Vagina (tissue), 2 donors: ENCODE measurements around the gene ACSF3. TPM values are rescaled to one million over a fixed set of nuclear protein-coding genes. Genes with fewer than 3 reads are reported as not detected.

ENCODE experiments used
- DNase-seq, 2 donors: peaks; one replicate each; pipeline ENCODE4 v3.0.0-alpha.2; 2017; ENCODE audit errors: extremely low spot score in 2 of 2
- H3K27ac ChIP-seq: fragments of 200-600 bp; sonication (generic); one replicate; pipeline ENCODE4 v1.5.1; 2019
- H3K27me3 ChIP-seq: fragments of 200-600 bp; sonication (generic); one replicate; pipeline ENCODE4 v1.5.1; 2019
- H3K36me3 ChIP-seq, 2 donors: fragments of 200-600 bp; sonication (generic); one replicate each; pipeline ENCODE4 v1.5.1; 2017 to 2019
- H3K4me1 ChIP-seq: fragments of 200-600 bp; sonication (generic); one replicate; pipeline ENCODE4 v1.5.1; 2019
- H3K4me3 ChIP-seq, 2 donors: fragments of 200-600 bp; sonication (generic); 1 replicate in 1 of 2; 2 replicates in 1 of 2; pipeline ENCODE4 v1.5.1; 2016 to 2019
- H3K9me3 ChIP-seq: fragments of 200-600 bp; sonication (generic); one replicate; pipeline ENCODE4 v1.5.1; 2019
- POLR2A ChIP-seq, 2 donors: fragments of 450-650 bp; IDR thresholded peaks; one replicate each; pipeline ENCODE4 v1.6.1; 2017; ENCODE audit warnings: antibody characterized with exemption in 2 of 2, mild to moderate bottlenecking in 2 of 2, moderate library complexity in 2 of 2
- POLR2AphosphoS5 ChIP-seq, 2 donors: sonication (generic); formaldehyde crosslinking; IDR thresholded peaks; one replicate each; pipeline ENCODE4 v1.9.0; 2017; ENCODE audit warnings: antibody characterized with exemption in 2 of 2, mild to moderate bottlenecking in 2 of 2, low read depth in 1 of 2; ENCODE audit not compliant: insufficient read depth in 1 of 2
- intact Hi-C: fragments of 100-400 bp; cut with DNase I; formaldehyde crosslinking; loops from one replicate; pipeline ENCODE4 v1.15.1; 2023
- total RNA-seq: library from RNA; depleted of rRNA; stranded (reverse); fragments of >200 nt; gene quantifications from one replicate; pipeline ENCODE4 v1.2.3, GENCODE V29; 2016
- TF ChIP-seq, protein P1 (sequence below), 3 experiments: fragments of 450-650 bp in 2 of 3; fragments of 200-600 bp in 1 of 3; sonication (generic) in 1 of 3; IDR thresholded peaks; one replicate each; pipeline ENCODE4 v1.5.1; 2017 to 2019; ENCODE audit warnings: antibody characterized with exemption in 3 of 3, mild to moderate bottlenecking in 2 of 3, moderate library complexity in 2 of 3

Gene ACSF3
- total RNA-seq, 1 donor from 2014 or later = 23.3 TPM

- DNase-seq = no peak
- Histone ChIP-seq H3K36me3 (no peaks in the 10 kb centered on the region), H3K4me3 (peak overlapping the region in 1 of 2 donors; percentile 35), H3K4me1 (peaks cover 10% of the 10 kb centered on the region), H3K27me3 (no peaks in the 10 kb centered on the region), H3K27ac (no peak overlapping the region), H3K9me3 (no peaks in the 10 kb centered on the region)
- TF ChIP-seq, protein P1, sequence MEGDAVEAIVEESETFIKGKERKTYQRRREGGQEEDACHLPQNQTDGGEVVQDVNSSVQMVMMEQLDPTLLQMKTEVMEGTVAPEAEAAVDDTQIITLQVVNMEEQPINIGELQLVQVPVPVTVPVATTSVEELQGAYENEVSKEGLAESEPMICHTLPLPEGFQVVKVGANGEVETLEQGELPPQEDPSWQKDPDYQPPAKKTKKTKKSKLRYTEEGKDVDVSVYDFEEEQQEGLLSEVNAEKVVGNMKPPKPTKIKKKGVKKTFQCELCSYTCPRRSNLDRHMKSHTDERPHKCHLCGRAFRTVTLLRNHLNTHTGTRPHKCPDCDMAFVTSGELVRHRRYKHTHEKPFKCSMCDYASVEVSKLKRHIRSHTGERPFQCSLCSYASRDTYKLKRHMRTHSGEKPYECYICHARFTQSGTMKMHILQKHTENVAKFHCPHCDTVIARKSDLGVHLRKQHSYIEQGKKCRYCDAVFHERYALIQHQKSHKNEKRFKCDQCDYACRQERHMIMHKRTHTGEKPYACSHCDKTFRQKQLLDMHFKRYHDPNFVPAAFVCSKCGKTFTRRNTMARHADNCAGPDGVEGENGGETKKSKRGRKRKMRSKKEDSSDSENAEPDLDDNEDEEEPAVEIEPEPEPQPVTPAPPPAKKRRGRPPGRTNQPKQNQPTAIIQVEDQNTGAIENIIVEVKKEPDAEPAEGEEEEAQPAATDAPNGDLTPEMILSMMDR (IDR thresholded peaks at IDR 0.05) = no peak
- TF ChIP-seq POLR2A (IDR thresholded peaks at IDR 0.05) = no peak
- TF ChIP-seq POLR2AphosphoS5 (IDR thresholded peaks at IDR 0.05; ENCODE audit: insufficient read depth in 1 of 2, low read depth in 1 of 2) = no peak
- intact Hi-C loops = no loop called here
Observed at GRCh38 chr16:89052191-89052889, 41.3 kb upstream of the ACSF3 start.

GRCh38 chr16:89052890-89053724, 40.5 kb upstream of the ACSF3 start:
- intact Hi-C loops = no loop called here
- no peak for TF ChIP-seq POLR2A (IDR thresholded peaks at IDR 0.05)
- no peak for TF ChIP-seq POLR2AphosphoS5 (IDR thresholded peaks at IDR 0.05; ENCODE audit: insufficient read depth in 1 of 2, low read depth in 1 of 2)
- TF ChIP-seq, protein P1 (IDR thresholded peaks at IDR 0.05) = no peak
- H3K27me3 ChIP-seq = no peaks in the 10 kb centered on the region
- H3K27ac ChIP-seq = no peak overlapping the region
- DNase-seq = no peak
- peaks cover 10% of the 10 kb centered on the region for H3K4me1 ChIP-seq
- H3K36me3 ChIP-seq = no peaks in the 10 kb centered on the region
- H3K9me3 ChIP-seq = no peaks in the 10 kb centered on the region
- peak overlapping the region in 1 of 2 donors; percentile 35 for H3K4me3 ChIP-seq

DNA sequence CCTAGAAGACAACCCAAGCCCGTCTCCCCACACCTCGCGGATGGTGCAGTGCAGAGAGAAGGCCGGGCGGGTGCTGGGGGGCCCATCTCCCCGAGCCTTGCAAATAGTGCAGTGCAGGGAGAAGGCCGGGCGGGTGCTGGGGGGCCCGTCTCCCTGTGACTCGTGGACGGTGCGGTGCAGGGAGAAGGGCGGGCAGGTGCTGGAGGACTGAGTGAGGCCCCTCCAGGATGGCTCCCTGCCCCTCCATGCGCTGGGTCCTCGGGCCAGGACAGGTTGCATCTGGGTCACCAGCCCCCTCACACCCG, 40.0 kb upstream of the ACSF3 start:
- no peaks in the 10 kb centered on the region for H3K9me3 ChIP-seq
- H3K27ac ChIP-seq = no peak overlapping the region
- DNase-seq = no peak
- H3K27me3 ChIP-seq = no peaks in the 10 kb centered on the region
- H3K4me3 ChIP-seq = no peak overlapping the region
- intact Hi-C loops = no loop called here
- TF ChIP-seq, protein P1 (IDR thresholded peaks at IDR 0.05) = no peak
- no peak for TF ChIP-seq POLR2A (IDR thresholded peaks at IDR 0.05)
- no peak for TF ChIP-seq POLR2AphosphoS5 (IDR thresholded peaks at IDR 0.05; ENCODE audit: insufficient read depth in 1 of 2, low read depth in 1 of 2)
- peaks cover 10% of the 10 kb centered on the region for H3K4me1 ChIP-seq
- no peaks in the 10 kb centered on the region for H3K36me3 ChIP-seq

DNA sequence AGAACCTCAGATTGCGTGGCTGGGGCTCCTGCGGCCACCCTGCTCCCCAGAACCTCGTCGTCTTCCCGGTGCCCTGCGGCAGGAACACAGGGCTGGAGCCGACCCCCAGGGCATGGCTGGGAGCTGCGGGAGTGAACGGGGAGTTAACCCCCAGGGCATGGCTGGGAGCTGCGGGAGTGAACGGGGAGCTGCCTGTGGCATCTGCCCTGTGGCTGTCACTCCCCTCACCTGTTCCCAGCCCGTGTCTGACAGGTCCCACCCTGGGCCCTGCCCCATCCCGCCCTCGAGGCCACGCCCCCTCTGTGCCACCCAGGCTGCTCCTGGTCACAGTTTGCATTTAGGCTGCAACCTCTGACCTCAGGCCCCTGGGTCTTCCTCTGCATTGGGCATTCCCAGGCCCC, 39.4 kb upstream of the ACSF3 start:
- no peaks in the 10 kb centered on the region for H3K36me3 ChIP-seq
- intact Hi-C loops = no loop called here
- H3K27me3 ChIP-seq = no peaks in the 10 kb centered on the region
- no peaks in the 10 kb centered on the region for H3K9me3 ChIP-seq
- H3K4me1 ChIP-seq = peaks cover 10% of the 10 kb centered on the region
- TF ChIP-seq, protein P1 (IDR thresholded peaks at IDR 0.05) = no peak
- TF ChIP-seq POLR2A (IDR thresholded peaks at IDR 0.05) (no peak), POLR2AphosphoS5 (IDR thresholded peaks at IDR 0.05; ENCODE audit: insufficient read depth in 1 of 2, low read depth in 1 of 2) (no peak)
- no peak for DNase-seq
- H3K27ac ChIP-seq = no peak overlapping the region
- no peak overlapping the region for H3K4me3 ChIP-seq

DNA sequence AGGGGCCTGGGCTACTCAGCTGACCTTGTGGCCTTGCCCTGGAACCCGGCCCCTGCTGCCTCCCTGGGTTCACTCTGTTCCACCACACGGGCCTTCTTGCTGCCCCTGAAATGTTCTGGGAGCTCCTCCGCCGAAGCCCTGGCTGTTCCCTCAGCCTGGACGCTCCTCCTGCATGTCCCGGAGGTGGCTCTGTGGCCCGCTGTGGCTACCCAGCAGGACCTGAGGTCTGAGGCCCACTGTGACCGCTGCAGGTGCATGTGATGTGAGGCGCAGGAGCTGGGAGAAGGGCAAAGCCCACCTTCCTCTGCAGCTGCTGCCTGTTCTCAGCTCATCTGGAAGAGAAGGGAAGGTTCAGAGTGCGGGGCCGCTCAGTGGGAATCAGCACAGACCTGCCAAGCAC, 38.9 kb upstream of the ACSF3 start:
- TF ChIP-seq, protein P1 (IDR thresholded peaks at IDR 0.05) = no peak
- no peak for TF ChIP-seq POLR2AphosphoS5 (IDR thresholded peaks at IDR 0.05; ENCODE audit: insufficient read depth in 1 of 2, low read depth in 1 of 2)
- no peak for TF ChIP-seq POLR2A (IDR thresholded peaks at IDR 0.05)
- Histone ChIP-seq H3K4me1 (peaks cover 10% of the 10 kb centered on the region), H3K4me3 (no peak overlapping the region), H3K9me3 (no peaks in the 10 kb centered on the region), H3K27me3 (no peaks in the 10 kb centered on the region), H3K27ac (no peak overlapping the region), H3K36me3 (no peaks in the 10 kb centered on the region)
- intact Hi-C loops = loop anchor here (5.0 kb wide), 1 partner anchor 232 kb away; no protein-coding TSS in a partner anchor
- DNase-seq = no peak
